ENCODE data around the gene KCNS1.
A peak's percentile ranks its signal among the peaks of the same experiment; 100 is the strongest.

KCNS1 gene

DNA sequence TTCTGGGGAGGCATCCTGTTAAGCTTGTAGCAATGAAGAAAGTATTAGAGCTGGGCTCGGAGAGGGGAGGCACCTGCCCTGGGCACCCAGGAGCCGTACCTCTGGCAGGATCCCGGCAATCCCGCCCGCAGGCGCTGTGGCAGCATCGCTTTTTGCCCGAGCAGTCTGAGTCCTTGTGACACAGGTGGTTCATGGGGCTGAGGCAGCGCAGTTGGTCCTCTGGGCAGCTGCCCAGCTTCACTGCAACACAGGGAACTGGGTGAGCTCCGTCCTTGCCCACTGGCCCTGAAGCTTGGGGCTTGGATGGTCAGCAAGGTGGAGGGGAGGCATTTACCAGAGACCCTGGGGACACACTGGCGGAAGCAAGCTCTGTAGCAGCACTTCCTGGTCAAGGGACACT is 9.4 kb upstream of the KCNS1 start:
- no peak overlapping the region for H3K4me3 ChIP-seq (ENCODE audit: low read length)
- peaks cover 1% of the 10 kb centered on the region for H3K4me1 ChIP-seq (ENCODE audit: control insufficient read depth, insufficient read depth, low read length)
- H3K36me3 ChIP-seq (ENCODE audit: control insufficient read depth, insufficient read depth, low read length): no peaks in the 10 kb centered on the region
- H3K27ac ChIP-seq (ENCODE audit: low read length): no peak overlapping the region
- no peaks in the 10 kb centered on the region for H3K9me3 ChIP-seq (ENCODE audit: control insufficient read depth, insufficient read depth, low read length)
- DNase-seq (ENCODE audit: low read depth, low spot score): no peak
- WGBS (ENCODE audit: insufficient coverage, insufficient read length): no CpG with 5 or more reads among the region's 11 CpGs
- no peaks in the 10 kb centered on the region for H3K27me3 ChIP-seq (ENCODE audit: control insufficient read depth, insufficient read depth, low read length)

DNA sequence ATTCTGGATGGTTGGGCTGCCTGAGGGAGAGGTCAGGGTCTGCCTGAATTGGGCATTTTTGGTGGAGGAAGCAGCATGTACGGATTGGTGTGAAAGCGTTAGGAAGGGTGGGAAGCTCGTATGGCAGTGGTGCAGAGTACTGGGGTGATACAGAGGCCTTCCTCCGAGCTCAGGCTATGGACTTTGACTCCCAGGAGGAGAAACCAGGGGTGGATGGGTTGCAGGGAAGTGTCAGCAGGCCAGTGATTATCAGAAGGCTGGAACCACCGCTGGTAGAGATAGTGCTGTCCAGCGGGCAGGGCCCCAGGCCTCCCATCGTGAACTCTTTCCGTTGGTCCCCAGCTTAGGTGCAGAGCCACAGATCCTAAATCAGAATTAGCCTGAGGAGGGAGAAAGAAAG is 8.7 kb upstream of the KCNS1 start:
- Histone ChIP-seq H3K27me3 (ENCODE audit: control insufficient read depth, insufficient read depth, low read length) (no peaks in the 10 kb centered on the region), H3K36me3 (ENCODE audit: control insufficient read depth, insufficient read depth, low read length) (no peaks in the 10 kb centered on the region), H3K4me3 (ENCODE audit: low read length) (no peak overlapping the region), H3K4me1 (ENCODE audit: control insufficient read depth, insufficient read depth, low read length) (no peaks in the 10 kb centered on the region; the same call in 1 of the 2 replicates), H3K27ac (ENCODE audit: low read length) (no peak overlapping the region), H3K9me3 (ENCODE audit: control insufficient read depth, insufficient read depth, low read length) (no peaks in the 10 kb centered on the region)
- WGBS (ENCODE audit: insufficient coverage, insufficient read length): no CpG with 5 or more reads among the region's 8 CpGs
- DNase-seq (ENCODE audit: low read depth, low spot score): no peak

DNA sequence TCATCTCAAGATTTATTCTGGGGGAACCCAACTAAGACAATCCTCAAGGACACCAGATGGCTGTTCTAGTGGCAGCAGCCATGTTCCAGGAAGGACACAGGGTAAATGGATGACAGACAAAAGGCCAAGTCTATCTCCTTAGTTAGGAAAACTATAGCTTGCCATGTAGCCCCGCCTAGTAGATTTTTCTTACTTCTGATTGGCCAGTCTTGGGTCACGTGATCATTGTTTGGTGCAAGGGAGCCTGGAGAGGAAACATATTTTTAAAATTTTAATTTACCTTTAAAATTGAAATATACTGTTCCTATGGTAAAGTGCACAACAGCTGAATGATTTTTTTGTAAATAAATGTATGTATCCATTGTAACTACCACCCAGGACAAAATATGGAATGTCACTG is 4.4 kb upstream of the KCNS1 start:
- Histone ChIP-seq H3K27me3 (ENCODE audit: control insufficient read depth, insufficient read depth, low read length) (no peaks in the 10 kb centered on the region), H3K4me3 (ENCODE audit: low read length) (no peak overlapping the region), H3K9me3 (ENCODE audit: control insufficient read depth, insufficient read depth, low read length) (no peaks in the 10 kb centered on the region), H3K36me3 (ENCODE audit: control insufficient read depth, insufficient read depth, low read length) (no peaks in the 10 kb centered on the region), H3K4me1 (ENCODE audit: control insufficient read depth, insufficient read depth, low read length) (peaks cover 3% of the 10 kb centered on the region; the same call in 1 of the 2 replicates), H3K27ac (ENCODE audit: low read length) (no peak overlapping the region)
- WGBS (ENCODE audit: insufficient coverage, insufficient read length): no CpG with 5 or more reads among the region's 2 CpGs
- no peak for DNase-seq (ENCODE audit: low read depth, low spot score)

DNA sequence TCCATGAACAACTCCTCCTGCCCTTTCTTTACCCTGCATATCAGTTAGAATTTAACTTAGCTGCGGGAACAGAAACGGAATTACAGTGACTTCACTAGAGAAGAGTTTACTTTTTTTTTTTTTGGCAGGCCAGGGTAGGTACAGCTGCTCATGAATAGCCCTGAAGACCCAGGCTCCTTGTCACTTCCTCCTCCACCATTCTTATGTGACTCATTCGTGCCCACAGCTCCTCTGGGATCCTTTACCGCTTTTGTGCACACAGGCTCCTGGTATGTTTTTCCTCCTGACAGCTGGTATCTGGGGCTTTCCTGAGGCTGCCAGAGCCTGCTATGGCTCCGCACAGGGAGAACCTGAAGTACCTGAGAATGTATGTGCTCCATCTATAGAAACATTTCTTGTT is 3.9 kb upstream of the KCNS1 start:
- no peak overlapping the region for H3K27ac ChIP-seq (ENCODE audit: low read length)
- DNase-seq (ENCODE audit: low read depth, low spot score): no peak
- no peak overlapping the region for H3K4me3 ChIP-seq (ENCODE audit: low read length)

DNA sequence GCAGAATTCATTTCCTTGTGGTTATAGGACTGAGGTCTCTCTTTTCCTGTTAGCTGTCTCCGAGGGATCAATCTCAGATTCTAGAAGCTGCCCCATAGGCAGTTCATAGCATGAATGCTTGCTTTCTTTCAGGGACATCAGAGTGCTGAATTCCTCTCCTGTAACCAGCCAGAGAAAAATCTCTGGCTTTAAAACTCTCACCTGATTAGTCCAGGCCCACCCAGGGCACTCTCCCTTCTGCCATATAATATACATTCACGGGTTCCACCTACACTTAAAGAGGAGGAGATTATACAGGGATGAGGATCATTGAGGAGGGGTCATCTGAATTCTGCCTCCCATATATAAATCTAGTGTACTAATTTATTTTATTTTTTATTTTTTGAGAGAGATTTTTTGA is 2.1 kb upstream of the KCNS1 start:
- Histone ChIP-seq H3K27me3 (ENCODE audit: control insufficient read depth, insufficient read depth, low read length) (no peaks in the 10 kb centered on the region), H3K4me1 (ENCODE audit: control insufficient read depth, insufficient read depth, low read length) (peaks cover 5% of the 10 kb centered on the region), H3K9me3 (ENCODE audit: control insufficient read depth, insufficient read depth, low read length) (no peaks in the 10 kb centered on the region), H3K36me3 (ENCODE audit: control insufficient read depth, insufficient read depth, low read length) (no peaks in the 10 kb centered on the region), H3K27ac (ENCODE audit: low read length) (no peak overlapping the region), H3K4me3 (ENCODE audit: low read length) (no peak overlapping the region)
- DNase-seq (ENCODE audit: low read depth, low spot score): no peak
- WGBS (ENCODE audit: insufficient coverage, insufficient read length): no CpG with 5 or more reads among the region's 2 CpGs

More for the DNA sequence above, 3.9 kb upstream of the KCNS1 start:
- Histone ChIP-seq H3K9me3 (ENCODE audit: control insufficient read depth, insufficient read depth, low read length) (no peaks in the 10 kb centered on the region), H3K36me3 (ENCODE audit: control insufficient read depth, insufficient read depth, low read length) (no peaks in the 10 kb centered on the region), H3K4me1 (ENCODE audit: control insufficient read depth, insufficient read depth, low read length) (peaks cover 3% of the 10 kb centered on the region; the same call in 1 of the 2 replicates), H3K27me3 (ENCODE audit: control insufficient read depth, insufficient read depth, low read length) (no peaks in the 10 kb centered on the region)
- WGBS (ENCODE audit: insufficient coverage, insufficient read length): no CpG with 5 or more reads among the region's 5 CpGs

DNA sequence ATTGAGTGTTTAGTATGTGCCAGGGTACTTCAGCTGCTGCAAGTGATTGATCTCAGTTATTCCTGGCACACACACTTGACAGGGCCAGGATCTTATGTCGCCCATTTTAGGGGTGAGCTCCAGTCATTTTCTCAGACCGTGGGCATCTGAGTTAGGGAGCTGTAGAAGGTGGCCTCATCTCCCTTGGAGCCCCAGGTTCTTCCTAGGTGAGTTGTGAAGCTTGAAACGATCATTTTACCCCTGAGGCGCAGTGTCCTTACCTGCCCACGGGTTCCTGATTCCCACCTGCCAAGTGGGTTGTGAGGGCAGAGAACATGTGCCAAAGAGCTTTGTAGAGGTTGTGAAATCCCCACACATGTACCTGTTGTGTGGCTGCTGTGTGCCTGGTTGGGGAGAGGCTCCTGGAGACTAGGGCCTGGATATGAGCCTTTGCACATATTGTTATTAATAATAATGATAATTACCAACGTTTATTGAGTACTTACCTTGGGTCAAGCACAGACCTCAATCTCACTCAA is 465 bp upstream of the KCNS1 start:
- no peaks in the 10 kb centered on the region for H3K9me3 ChIP-seq (ENCODE audit: control insufficient read depth, insufficient read depth, low read length)
- peaks cover 6% of the 10 kb centered on the region for H3K4me1 ChIP-seq (ENCODE audit: control insufficient read depth, insufficient read depth, low read length)
- no peak overlapping the region for H3K27ac ChIP-seq (ENCODE audit: low read length)
- WGBS (ENCODE audit: insufficient coverage, insufficient read length): no CpG with 5 or more reads among the region's 6 CpGs
- no peaks in the 10 kb centered on the region for H3K27me3 ChIP-seq (ENCODE audit: control insufficient read depth, insufficient read depth, low read length)
- no peak for DNase-seq (ENCODE audit: low read depth, low spot score)
- H3K36me3 ChIP-seq (ENCODE audit: control insufficient read depth, insufficient read depth, low read length): no peaks in the 10 kb centered on the region
- H3K4me3 ChIP-seq (ENCODE audit: low read length): no peak overlapping the region

DNA sequence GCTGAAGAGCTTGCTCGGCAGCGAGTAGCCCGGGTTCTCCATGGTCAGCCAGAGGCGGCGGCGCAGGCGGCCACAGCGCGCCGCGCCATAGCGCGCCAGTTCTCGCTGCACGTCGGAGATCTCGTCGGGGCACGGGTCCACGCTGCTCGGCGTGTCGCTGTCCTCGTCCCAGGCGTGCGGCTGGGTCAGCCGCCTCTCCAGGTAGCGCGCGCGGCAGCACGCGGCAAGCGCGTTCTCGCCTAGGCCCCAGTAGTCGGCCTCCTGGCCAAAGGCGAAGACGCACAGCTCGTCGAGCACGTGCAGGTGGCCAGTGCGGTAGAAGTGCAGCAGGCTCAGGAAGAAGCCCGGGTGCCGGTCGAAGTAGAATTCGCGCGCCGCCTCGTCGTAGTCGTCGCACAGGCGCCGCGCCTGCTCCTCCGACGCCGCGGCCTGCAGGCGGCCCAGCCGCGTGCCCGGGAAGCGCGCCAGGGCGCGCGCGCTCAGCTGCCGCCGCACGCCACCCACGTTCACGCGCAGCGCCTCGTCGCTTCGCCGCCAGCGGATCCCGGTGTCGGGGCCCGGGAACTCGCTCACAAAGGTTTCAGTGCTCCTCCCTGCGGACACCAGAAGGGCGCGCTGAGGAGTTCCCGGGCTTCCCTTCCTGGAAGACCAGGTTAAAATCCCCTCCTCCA is 2.7 kb downstream of the KCNS1 start:
- H3K4me3 ChIP-seq (ENCODE audit: low read length): no peak overlapping the region
- no peak overlapping the region for H3K27ac ChIP-seq (ENCODE audit: low read length)
- peaks cover 6% of the 10 kb centered on the region for H3K4me1 ChIP-seq (ENCODE audit: control insufficient read depth, insufficient read depth, low read length)
- H3K9me3 ChIP-seq (ENCODE audit: control insufficient read depth, insufficient read depth, low read length): no peaks in the 10 kb centered on the region
- WGBS (ENCODE audit: insufficient coverage, insufficient read length): no CpG with 5 or more reads among the region's 91 CpGs
- DNase-seq (ENCODE audit: low read depth, low spot score): peak; percentile 57
- H3K36me3 ChIP-seq (ENCODE audit: control insufficient read depth, insufficient read depth, low read length): no peaks in the 10 kb centered on the region
- H3K27me3 ChIP-seq (ENCODE audit: control insufficient read depth, insufficient read depth, low read length): no peaks in the 10 kb centered on the region

DNA sequence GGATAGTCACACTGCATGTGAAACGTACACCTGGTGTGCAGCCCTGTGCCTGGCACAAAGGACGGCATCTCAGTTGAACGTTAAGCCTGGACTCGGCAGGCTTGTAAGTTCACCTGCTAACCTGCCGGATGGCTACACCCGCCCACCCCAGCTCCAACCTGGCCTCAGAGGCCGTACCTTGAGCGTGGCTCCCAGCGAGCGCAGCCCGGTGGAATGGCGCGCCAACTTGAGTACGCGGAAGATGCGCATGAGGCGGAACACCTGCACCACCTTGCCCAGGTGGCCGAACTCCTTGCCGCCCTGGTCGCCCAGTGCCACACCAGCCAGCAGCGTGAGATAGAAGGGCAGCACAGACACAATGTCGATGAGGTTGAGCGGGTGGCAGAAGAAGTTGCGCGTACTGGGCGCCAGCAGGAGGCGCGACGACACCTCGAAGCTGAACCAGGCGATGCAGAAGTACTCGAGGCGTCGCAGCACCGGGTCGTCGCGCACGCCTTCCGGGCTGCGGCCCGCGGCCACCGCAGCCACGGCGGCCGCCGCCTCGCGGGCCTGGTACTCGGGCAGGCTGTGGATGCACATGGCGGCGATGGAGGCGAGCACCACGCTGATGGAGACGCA is 3.3 kb downstream of the KCNS1 start:
- whole genome bisulfite sequencing (ENCODE audit: insufficient coverage, insufficient read length): no CpG with 5 or more reads among the region's 56 CpGs
- Histone ChIP-seq H3K27me3 (ENCODE audit: control insufficient read depth, insufficient read depth, low read length) (no peaks in the 10 kb centered on the region), H3K4me3 (ENCODE audit: low read length) (no peak overlapping the region), H3K4me1 (ENCODE audit: control insufficient read depth, insufficient read depth, low read length) (peaks cover 6% of the 10 kb centered on the region), H3K36me3 (ENCODE audit: control insufficient read depth, insufficient read depth, low read length) (no peaks in the 10 kb centered on the region), H3K27ac (ENCODE audit: low read length) (no peak overlapping the region), H3K9me3 (ENCODE audit: control insufficient read depth, insufficient read depth, low read length) (no peaks in the 10 kb centered on the region)
- no peak for DNase-seq (ENCODE audit: low read depth, low spot score)

DNA sequence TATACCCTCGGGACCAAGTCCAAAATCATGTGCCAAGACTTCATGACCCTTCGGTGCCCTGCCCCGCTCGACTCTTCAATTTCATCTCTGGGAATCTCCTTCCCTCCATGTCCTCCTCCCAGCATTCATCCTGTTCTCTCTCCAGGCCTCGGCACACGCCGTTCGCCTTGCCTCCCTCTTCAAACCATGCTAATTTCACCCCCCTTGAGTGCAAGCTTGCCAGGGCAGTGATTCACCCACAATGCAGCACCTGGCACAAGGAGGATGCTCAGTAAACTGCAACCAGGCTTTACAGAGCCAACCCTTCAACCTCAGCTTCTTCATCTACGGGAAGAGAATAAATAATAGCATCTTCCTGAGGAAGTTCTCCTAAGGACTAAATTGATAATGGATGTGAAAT is 4.1 kb downstream of the KCNS1 start:
- WGBS (ENCODE audit: insufficient coverage, insufficient read length): no CpG with 5 or more reads among the region's 9 CpGs
- no peak overlapping the region for H3K27ac ChIP-seq (ENCODE audit: low read length)

DNA sequence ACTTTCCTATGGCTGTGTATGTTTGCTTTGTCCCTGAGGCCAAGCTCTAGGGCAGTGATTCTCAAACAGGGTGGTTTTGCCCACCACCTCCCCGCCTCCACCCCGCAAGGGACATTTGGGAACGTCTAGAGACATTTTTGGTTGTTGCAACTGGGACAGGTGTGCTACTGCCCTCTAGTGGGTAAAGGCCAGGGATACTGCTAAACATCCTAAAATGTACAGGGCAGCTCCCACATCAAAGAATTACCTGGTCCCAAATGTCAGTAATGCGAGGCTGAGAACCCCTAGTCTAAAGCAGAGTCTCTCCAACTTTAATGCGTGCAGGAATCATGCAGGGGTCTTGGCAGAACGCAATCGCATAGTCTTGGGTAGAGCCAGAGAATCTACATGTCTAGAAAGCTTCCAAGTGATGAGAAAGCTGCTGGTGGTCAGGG is 5.1 kb downstream of the KCNS1 start:
- DNase-seq (ENCODE audit: low read depth, low spot score): peak; percentile 76

More for the DNA sequence above, 4.1 kb downstream of the KCNS1 start:
- H3K9me3 ChIP-seq (ENCODE audit: control insufficient read depth, insufficient read depth, low read length): no peaks in the 10 kb centered on the region
- no peak overlapping the region for H3K4me3 ChIP-seq (ENCODE audit: low read length)
- peaks cover 6% of the 10 kb centered on the region for H3K4me1 ChIP-seq (ENCODE audit: control insufficient read depth, insufficient read depth, low read length)
- no peaks in the 10 kb centered on the region for H3K27me3 ChIP-seq (ENCODE audit: control insufficient read depth, insufficient read depth, low read length)
- DNase-seq (ENCODE audit: low read depth, low spot score): no peak
- no peaks in the 10 kb centered on the region for H3K36me3 ChIP-seq (ENCODE audit: control insufficient read depth, insufficient read depth, low read length)

More for the DNA sequence above, 5.1 kb downstream of the KCNS1 start:
- H3K9me3 ChIP-seq (ENCODE audit: control insufficient read depth, insufficient read depth, low read length): no peaks in the 10 kb centered on the region
- no peaks in the 10 kb centered on the region for H3K36me3 ChIP-seq (ENCODE audit: control insufficient read depth, insufficient read depth, low read length)
- H3K27ac ChIP-seq (ENCODE audit: low read length): no peak overlapping the region
- no CpG with 5 or more reads among the region's 7 CpGs for WGBS (ENCODE audit: insufficient coverage, insufficient read length)
- no peak overlapping the region for H3K4me3 ChIP-seq (ENCODE audit: low read length)
- no peaks in the 10 kb centered on the region for H3K27me3 ChIP-seq (ENCODE audit: control insufficient read depth, insufficient read depth, low read length)
- peaks cover 2% of the 10 kb centered on the region for H3K4me1 ChIP-seq (ENCODE audit: control insufficient read depth, insufficient read depth, low read length)
